Natural killer cell treated with Interleukin-12 subunit alpha and Interleukin-12 subunit beta and Interleukin-15 and Interleukin-18, amount 100 ng/mL, for 72 hours (primary cell): ENCODE results near the gene CATSPERZ. TPM values are rescaled to one million over a fixed set of nuclear protein-coding genes. Genes with fewer than 3 reads are reported as not detected.
A peak's percentile ranks its signal among the peaks of the same experiment; 100 is the strongest.

Source experiments
- ATAC-seq, 2 donors: fragments of 150-1000 bp; cut with Tn5 transposase in 1 of 2; sonication (Bioruptor Pico), chemical (Tn5 transposase) in 1 of 2; 2 replicates each; pipeline ENCODE4 v1.10.0; 2021
- DNase-seq: peaks from one replicate; pipeline ENCODE4 v3.0.0; 2022; ENCODE audit warnings: low spot score
- H3K27ac Mint-ChIP-seq, 2 donors: 1 replicate in 1 of 2; 2 replicates in 1 of 2; pipeline ENCODE4 v1.8.0; 2022; ENCODE audit warnings: mixed read lengths in 2 of 2, mild to moderate bottlenecking in 1 of 2, moderate library complexity in 1 of 2
- H3K27me3 Mint-ChIP-seq, 2 donors: 1 replicate in 1 of 2; 2 replicates in 1 of 2; pipeline ENCODE4 v1.8.0; 2022; ENCODE audit warnings: mixed read lengths in 2 of 2
- H3K36me3 Mint-ChIP-seq: one replicate; pipeline ENCODE4 v1.8.0; 2022; ENCODE audit warnings: mixed read lengths
- H3K4me1 Mint-ChIP-seq, 2 donors: 1 replicate in 1 of 2; 2 replicates in 1 of 2; pipeline ENCODE4 v1.8.0; 2022; ENCODE audit warnings: low read depth in 2 of 2, mixed read lengths in 2 of 2, mild to moderate bottlenecking in 1 of 2
- H3K4me3 Mint-ChIP-seq: one replicate; pipeline ENCODE4 v1.8.0; 2022; ENCODE audit warnings: mixed read lengths
- H3K9me3 Mint-ChIP-seq: 2 replicates; pipeline ENCODE4 v1.8.0; 2022; ENCODE audit warnings: mixed read lengths
- total RNA-seq, 2 donors: library from RNA; stranded (reverse); gene quantifications; one replicate each; pipeline ENCODE4 v1.2.3, GENCODE V29; 2022

Gene CATSPERZ
- total RNA-seq, 2 donors from 2014 or later, result not detected

GRCh38 chr11:64268893-64269539, 31.1 kb upstream of the CATSPERZ start:
- H3K9me3 Mint-ChIP-seq, result no peaks in the 10 kb centered on the region
- peak overlapping the region; percentile 100 for H3K4me3 Mint-ChIP-seq
- DNase-seq (peak; percentile 87), ATAC-seq (peak; percentile 52 to 54)
- no peaks in the 10 kb centered on the region for H3K27me3 Mint-ChIP-seq
- peaks cover 26 to 30% of the 10 kb centered on the region in 2 donors for H3K4me1 Mint-ChIP-seq
- H3K36me3 Mint-ChIP-seq, result no peaks in the 10 kb centered on the region
- peak overlapping the region; percentile 99 for H3K27ac Mint-ChIP-seq

DNA sequence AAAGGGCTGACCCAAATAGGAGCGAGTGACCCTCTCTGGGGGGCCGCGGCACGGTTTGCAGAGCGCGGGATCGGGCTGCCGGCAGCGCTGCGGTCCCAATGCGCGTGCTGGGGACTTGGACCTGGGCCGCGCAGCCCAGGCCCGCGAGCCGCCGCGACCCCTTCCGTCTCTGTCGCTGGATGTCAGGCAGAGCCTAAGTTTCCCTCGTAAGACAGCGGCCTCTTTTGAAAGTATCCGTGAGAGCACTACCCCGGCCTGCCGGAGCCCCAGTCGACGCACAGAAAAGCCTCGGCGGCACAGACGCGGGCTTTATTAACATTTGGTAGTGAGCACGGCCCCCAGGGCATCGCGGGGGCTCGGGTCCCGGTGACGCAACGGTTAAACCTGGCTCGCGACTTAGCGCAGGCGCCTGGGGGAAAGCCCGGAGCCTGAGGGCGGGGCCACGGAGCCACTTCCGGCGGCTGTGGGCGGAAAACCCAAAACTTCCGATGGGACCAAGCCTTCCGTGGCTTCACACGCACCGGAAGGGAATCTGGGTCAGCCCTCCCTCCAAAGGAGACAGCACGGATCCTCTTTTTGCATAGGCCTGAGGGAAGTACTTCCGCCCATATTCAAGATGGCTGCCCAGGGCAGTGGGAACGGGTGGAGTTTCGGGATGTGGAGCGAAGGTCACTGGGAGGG, 30.5 kb upstream of the CATSPERZ start:
- peak; percentile 87 to 92 for ATAC-seq
- peak overlapping the region; percentile 100 for H3K4me3 Mint-ChIP-seq
- H3K27me3 Mint-ChIP-seq, result no peaks in the 10 kb centered on the region
- H3K9me3 Mint-ChIP-seq, result no peaks in the 10 kb centered on the region
- H3K27ac Mint-ChIP-seq, result peak overlapping the region; percentile 99
- DNase-seq, result peak; percentile 98
- no peaks in the 10 kb centered on the region for H3K36me3 Mint-ChIP-seq
- H3K4me1 Mint-ChIP-seq, result peaks cover 26 to 30% of the 10 kb centered on the region in 2 donors

DNA sequence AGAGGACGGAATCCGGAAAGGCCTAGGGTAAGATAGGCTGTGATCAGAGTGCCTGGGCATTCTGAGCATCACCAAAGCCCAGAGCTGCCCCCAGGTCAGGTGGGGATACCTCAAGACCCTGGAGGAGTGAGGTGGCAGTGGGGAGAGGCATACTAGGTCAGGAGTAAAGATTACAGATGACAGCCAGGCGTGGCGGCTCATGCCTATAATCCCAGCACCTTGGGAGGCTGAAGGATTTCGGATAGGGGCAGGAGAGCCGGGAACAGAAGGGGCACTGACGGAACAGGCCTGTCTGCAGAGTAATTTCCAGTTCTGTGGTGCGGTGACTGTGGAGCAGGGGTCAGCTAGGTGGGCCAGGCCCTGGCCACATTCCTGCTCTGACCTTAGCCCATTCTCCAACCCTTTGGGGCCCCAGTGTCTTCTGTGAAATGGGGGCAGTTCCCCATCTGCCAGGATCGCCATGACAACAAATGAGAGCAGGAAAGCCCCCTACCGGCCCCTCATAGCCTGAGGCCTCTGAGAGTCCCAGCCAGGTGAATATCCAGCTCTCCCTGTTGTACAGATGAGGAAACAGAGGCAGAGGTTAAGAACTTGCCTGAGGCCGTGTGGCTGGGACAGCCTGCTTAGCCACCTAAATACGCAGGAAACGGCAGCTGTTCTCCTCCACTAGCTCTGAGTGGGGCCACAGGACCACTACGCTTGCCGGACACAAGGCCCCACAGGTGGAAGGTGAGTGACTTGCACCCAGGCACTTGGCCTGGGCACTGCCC, 24.9 kb upstream of the CATSPERZ start:
- ATAC-seq (no peak), DNase-seq (no peak)
- Mint-ChIP-seq H3K27me3 (no peaks in the 10 kb centered on the region), H3K4me1 (peaks cover 6 to 7% of the 10 kb centered on the region in 2 donors), H3K9me3 (no peaks in the 10 kb centered on the region), H3K36me3 (no peaks in the 10 kb centered on the region), H3K27ac (no peak overlapping the region), H3K4me3 (no peak overlapping the region)

DNA sequence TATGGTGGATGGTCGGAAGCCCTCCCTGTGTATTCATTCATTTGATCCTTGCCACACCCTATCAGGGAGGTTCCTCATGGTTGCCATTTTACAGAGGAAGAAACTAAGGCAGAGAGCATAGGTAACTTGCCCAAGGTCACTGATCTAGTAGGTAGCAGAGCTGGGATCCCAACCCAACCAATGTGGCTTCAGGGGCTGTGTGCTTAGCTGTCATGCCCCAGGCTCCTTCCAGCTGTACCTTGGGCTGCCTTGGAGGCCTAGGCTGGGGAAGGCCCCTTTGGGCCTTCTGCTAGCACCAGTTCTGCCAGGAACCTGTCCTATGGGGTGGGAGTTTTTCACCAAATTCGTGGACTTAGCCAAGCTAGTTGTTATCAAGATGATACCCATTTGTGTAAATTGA, 24.3 kb upstream of the CATSPERZ start:
- Mint-ChIP-seq H3K27me3 (no peaks in the 10 kb centered on the region), H3K27ac (no peak overlapping the region), H3K4me3 (no peak overlapping the region), H3K36me3 (no peaks in the 10 kb centered on the region), H3K9me3 (no peaks in the 10 kb centered on the region), H3K4me1 (peaks cover 4 to 5% of the 10 kb centered on the region in 2 donors)
- ATAC-seq, result no peak
- no peak for DNase-seq

DNA sequence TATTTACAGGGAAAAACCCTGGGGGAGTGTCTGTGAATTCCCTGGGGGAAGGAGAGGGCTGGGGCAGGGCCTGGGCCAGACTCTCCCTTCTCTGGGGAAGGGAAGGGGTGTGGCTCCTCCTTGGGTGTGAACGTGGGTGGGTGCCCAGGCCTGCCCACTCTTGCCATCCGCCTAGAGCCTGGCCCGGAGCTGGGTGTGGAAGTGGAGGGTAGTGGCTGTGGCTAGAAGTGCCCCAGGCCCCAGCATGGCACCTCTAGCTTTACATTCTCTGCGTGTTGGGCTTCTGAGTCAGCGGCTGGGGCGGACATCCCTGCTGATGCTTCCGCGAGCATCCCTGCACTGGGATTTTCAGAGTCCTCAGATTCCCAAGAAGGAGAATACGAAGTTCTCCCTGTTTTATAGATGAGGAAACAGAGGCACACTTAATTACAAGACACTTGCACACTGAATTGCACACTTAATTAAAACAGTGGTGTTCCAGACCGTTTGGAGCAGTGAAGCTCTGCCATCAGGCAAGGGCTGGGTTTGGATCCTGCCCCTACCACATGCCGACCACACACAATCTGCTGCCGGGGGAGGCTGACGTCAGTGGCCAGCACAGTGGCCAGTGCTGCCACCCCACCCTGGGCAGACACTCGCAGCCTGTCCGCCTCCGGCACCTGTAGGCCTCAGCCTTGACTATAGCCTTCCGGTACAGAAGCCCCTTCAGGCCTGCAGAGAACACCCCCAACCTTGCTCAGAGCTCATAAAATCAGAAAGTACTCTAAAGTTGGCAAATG, 23.3 kb upstream of the CATSPERZ start:
- Mint-ChIP-seq H3K4me3 (no peak overlapping the region), H3K4me1 (peaks cover 3 to 9% of the 10 kb centered on the region in 2 donors), H3K27me3 (no peaks in the 10 kb centered on the region), H3K36me3 (no peaks in the 10 kb centered on the region), H3K9me3 (no peaks in the 10 kb centered on the region), H3K27ac (no peak overlapping the region)
- no peak for ATAC-seq
- DNase-seq, result no peak

DNA sequence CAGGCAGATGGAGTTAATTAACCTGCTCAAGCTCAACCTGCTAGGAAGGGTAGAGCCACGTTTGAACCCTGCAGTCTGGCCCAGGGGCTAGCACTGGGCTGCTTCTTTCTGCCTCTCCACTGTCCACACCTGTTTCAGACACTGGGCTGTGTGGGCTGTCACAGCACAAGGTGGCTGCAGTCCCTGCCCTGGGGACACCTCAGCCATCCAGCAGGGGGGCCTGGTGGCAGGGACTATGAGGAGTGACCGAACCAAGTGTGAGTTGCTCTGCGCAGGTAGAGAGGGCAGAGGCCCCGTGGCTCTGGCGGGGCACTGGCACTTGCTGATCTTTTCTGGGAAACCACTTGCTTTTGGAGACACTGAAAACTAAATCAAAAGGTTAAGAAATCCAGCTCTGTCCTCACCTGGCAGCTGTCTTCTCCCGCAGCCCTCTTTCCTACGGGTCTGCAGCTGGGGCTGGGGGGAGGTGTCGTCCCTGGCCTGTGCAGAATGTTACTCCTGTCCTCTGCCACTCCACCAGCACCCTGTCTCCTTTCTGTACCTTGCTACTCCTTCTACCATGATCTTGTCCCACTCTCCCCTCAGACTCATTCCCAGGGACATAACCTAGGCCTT, 21.5 kb upstream of the CATSPERZ start:
- no peak for ATAC-seq
- no peak for DNase-seq
- H3K27me3 Mint-ChIP-seq, result no peaks in the 10 kb centered on the region
- no peak overlapping the region for H3K4me3 Mint-ChIP-seq
- peaks cover 0 to 12% of the 10 kb centered on the region in 2 donors for H3K4me1 Mint-ChIP-seq
- no peaks in the 10 kb centered on the region for H3K9me3 Mint-ChIP-seq
- H3K27ac Mint-ChIP-seq, result no peak overlapping the region
- H3K36me3 Mint-ChIP-seq, result no peaks in the 10 kb centered on the region

GRCh38 chr11:64281957-64282770, 18.0 kb upstream of the CATSPERZ start:
- no peaks in the 10 kb centered on the region for H3K27me3 Mint-ChIP-seq
- H3K4me3 Mint-ChIP-seq, result no peak overlapping the region
- H3K27ac Mint-ChIP-seq, result no peak overlapping the region
- H3K36me3 Mint-ChIP-seq, result no peaks in the 10 kb centered on the region
- H3K4me1 Mint-ChIP-seq, result peaks cover 14 to 21% of the 10 kb centered on the region in 2 donors
- DNase-seq, result no peak
- H3K9me3 Mint-ChIP-seq, result no peaks in the 10 kb centered on the region
- ATAC-seq, result no peak

GRCh38 chr11:64283092-64283491, 17.1 kb upstream of the CATSPERZ start:
- ATAC-seq (no peak), DNase-seq (no peak)
- H3K4me1 Mint-ChIP-seq, result peaks cover 14 to 22% of the 10 kb centered on the region in 2 donors
- H3K36me3 Mint-ChIP-seq, result no peaks in the 10 kb centered on the region
- H3K4me3 Mint-ChIP-seq, result peak overlapping the region; percentile 66
- no peaks in the 10 kb centered on the region for H3K9me3 Mint-ChIP-seq
- no peak overlapping the region for H3K27ac Mint-ChIP-seq
- no peaks in the 10 kb centered on the region for H3K27me3 Mint-ChIP-seq

- DNase-seq (peak; percentile 94), ATAC-seq (peak; percentile 91 to 92)
- Mint-ChIP-seq H3K9me3 (no peaks in the 10 kb centered on the region), H3K4me1 (peaks cover 14 to 22% of the 10 kb centered on the region in 2 donors), H3K27ac (peak within 1 kb of the TSS; percentile 82 to 83), H3K36me3 (no peaks in the 10 kb centered on the region), H3K27me3 (no peaks in the 10 kb centered on the region), H3K4me3 (peak within 1 kb of the TSS; percentile 85)
Measured at GRCh38 chr11:64284048-64284961, 15.9 kb upstream of the CATSPERZ start, which contains the start of gene BAD. BAD (minus strand) TSS chr11:64284665; CDS start chr11:64284368, 297 bp downstream.

DNA sequence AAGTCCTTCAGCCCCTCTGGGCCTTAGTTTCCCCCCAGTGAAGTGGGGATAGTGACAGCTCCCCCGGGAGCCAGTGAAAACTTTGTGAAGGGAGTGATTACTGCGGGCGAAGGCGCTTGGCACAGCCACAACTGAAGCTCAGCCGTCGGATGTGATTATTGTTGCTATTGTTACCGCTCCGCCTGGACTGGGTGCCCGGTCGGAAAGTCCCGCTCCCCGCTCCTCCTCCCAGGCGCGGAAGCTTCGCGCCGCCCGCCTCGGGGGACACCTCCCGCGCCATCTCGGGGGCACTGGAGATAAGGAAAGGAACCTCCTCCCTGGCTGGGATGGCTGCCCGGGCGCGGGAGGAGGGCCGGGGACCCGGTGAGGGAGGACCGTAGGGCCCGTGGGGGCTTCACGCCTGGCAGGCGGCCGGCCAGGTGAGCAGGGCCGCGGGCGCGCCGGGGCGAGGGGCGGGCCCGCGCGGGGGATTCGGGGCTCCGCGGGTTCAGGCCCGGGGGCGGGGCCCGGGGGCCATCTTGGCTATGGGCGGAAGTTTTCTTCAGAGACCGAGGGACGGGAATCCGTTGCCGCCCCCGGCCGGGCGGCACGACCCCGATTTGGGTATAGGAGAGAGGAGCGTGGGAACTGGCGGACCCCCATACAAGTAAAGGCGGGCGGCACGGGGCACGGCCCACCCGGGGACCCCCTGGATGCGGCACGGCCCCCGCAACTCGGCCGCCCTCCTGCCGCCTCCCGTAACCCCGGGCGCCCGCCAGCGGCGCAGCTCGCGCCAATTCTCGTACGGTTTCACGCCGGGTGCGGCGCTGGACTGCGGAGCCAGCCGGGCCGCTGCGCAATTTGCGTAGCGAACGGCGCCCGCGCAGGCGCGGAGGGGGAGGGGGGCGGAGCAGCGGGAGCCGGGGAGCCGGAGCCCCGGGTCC, 14.9 kb upstream of the CATSPERZ start, which contains the start of gene GPR137:
TSS of gene GPR137 (plus strand) at position 887 of the 923 bp plus-strand sequence. CDS start 677 bp downstream, outside the sequence.
- peak; percentile 93 for DNase-seq
- no peaks in the 10 kb centered on the region for H3K36me3 Mint-ChIP-seq
- H3K4me3 Mint-ChIP-seq, result peak within 1 kb of the TSS; percentile 85
- ATAC-seq, result peak; percentile 78 to 85
- peak within 1 kb of the TSS; percentile 82 to 83 for H3K27ac Mint-ChIP-seq
- peaks cover 14 to 22% of the 10 kb centered on the region in 2 donors for H3K4me1 Mint-ChIP-seq
- no peaks in the 10 kb centered on the region for H3K27me3 Mint-ChIP-seq
- no peaks in the 10 kb centered on the region for H3K9me3 Mint-ChIP-seq
